K562 (cell line): ENCODE measurements around the gene GALNT16. TPM values are rescaled to one million over a fixed set of nuclear protein-coding genes. Genes with fewer than 3 reads are reported as not detected.

Experiments
- CEBPG ChIP-seq, 3 experiments: fragments of 200-800 bp in 1 of 3; sonication (Bioruptor generic) in 1 of 3; sonication (generic) in 1 of 3; formaldehyde crosslinking in 1 of 3; IDR thresholded peaks in 2 of 3; conservative IDR thresholded peaks in 1 of 3; 2 replicates each; pipeline versions ENCODE4 v1.6.1 to v1.8.0; 2016 to 2022; ENCODE audit warnings: missing compliant biosample characterization in 2 of 3, missing genetic modification characterization in 2 of 3, mild to moderate bottlenecking in 1 of 3, missing genetic modification reagents in 1 of 3
- CREB5 ChIP-seq: fragments of 250-450 bp; sonication (Bioruptor Pico); IDR thresholded peaks from 2 replicates; pipeline ENCODE4 v1.5.0; 2020; ENCODE audit warnings: mild to moderate bottlenecking
- CTCFL ChIP-seq: IDR thresholded peaks from 2 replicates; pipeline ENCODE4 v1.6.1; 2011; ENCODE audit warnings: borderline replicate concordance, low read depth, mild to moderate bottlenecking, moderate library complexity, low read length; ENCODE audit not compliant: insufficient read depth, poor library complexity, severe bottlenecking
- FOXP1 ChIP-seq: sonication (generic); formaldehyde crosslinking; IDR thresholded peaks from 2 replicates; pipeline ENCODE4 v1.8.0; 2022; ENCODE audit warnings: mild to moderate bottlenecking, missing genetic modification reagents
- HMG20A ChIP-seq: fragments of 450-650 bp; formaldehyde crosslinking; conservative IDR thresholded peaks from 2 replicates; pipeline ENCODE4 v1.4.0; 2020; ENCODE audit warnings: mild to moderate bottlenecking, mixed read lengths
- SRSF3 ChIP-seq: fragments of 200-400 bp; formaldehyde crosslinking; IDR thresholded peaks from 2 replicates; pipeline ENCODE4 v1.6.1; 2016; ENCODE audit warnings: mild to moderate bottlenecking, low read length, moderate library complexity; ENCODE audit not compliant: insufficient read depth
- ZNF318 ChIP-seq, 2 experiments: fragments of 450-650 bp; IDR thresholded peaks; 2 replicates each; pipeline ENCODE4 v1.6.1; 2016; ENCODE audit warnings: mild to moderate bottlenecking in 2 of 2, borderline replicate concordance in 1 of 2, low read depth in 1 of 2, moderate library complexity in 1 of 2
- polyA plus RNA-seq, 8 experiments: library from polyadenylated mRNA; depleted of rRNA in 4 of 8; stranded (reverse) in 5 of 8; unstranded in 3 of 8; fragments of >200 nt; fragmentation: Nextera tagmentation in 2 of 8; fragmentation: Illumina TruSeq in 1 of 8; extraction: Ambion mirVana in 2 of 8; extraction: Trizol in 1 of 8; gene quantifications; 2 replicates each; pipeline versions ENCODE4 v1.2.1 to v1.2.3, GENCODE V29; 2011 to 2014; ENCODE audit warnings: inconsistent platforms in 1 of 8, missing spikeins in 1 of 8
- total RNA-seq, 7 experiments: library from RNA; depleted of rRNA in 6 of 7; stranded (reverse); fragments of >200 nt in 6 of 7; fragmentation: Illumina TruSeq in 2 of 7; extraction: Trizol in 2 of 7; gene quantifications; 2 replicates each; pipeline versions ENCODE4 v1.2.1 to v1.2.3, GENCODE V29; 2011 to 2021; ENCODE audit warnings: low replicate concordance in 1 of 7

The GALNT16 gene
- total and polyA plus RNA-seq, 9 of the 15 experiments (the other 6 are each of a cell fraction or from before 2014, with no cell fraction given) = not detected

- TF ChIP-seq ZNF318 (IDR thresholded peaks at IDR 0.05; ENCODE audit: borderline replicate concordance in 1 of 2, low read depth in 1 of 2) (no peak), CREB5 (no peak), FOXP1 (CRISPR knock-in tag) (no peak), HMG20A (CRISPR knock-in tag) (no peak), SRSF3 (no peak), CEBPG (CRISPR knock-in tag; IDR thresholded peaks at IDR 0.05) (no peak), CEBPG (tag; conservative IDR thresholded peaks at IDR 0.05 in 1 of 2, IDR thresholded peaks at IDR 0.05 in 1 of 2) (no peak), CTCFL (no peak)
Observed at GRCh38 chr14:69226178-69226577, 33.8 kb upstream of the GALNT16 start (continued).
